Mesendoderm (in vitro differentiated cells): ENCODE measurements around the gene TIGD3.

ENCODE experiments used
- DNase-seq: peaks from one replicate; pipeline ENCODE4 v3.0.0; 2013
- H2AK5ac ChIP-seq: 2 replicates; pipeline ENCODE4 v1.6.1; 2013; ENCODE audit warnings: low read length, inconsistent platforms
- H2BK120ac ChIP-seq: 2 replicates; pipeline ENCODE4 v1.6.1; 2013; ENCODE audit warnings: low read depth, mild to moderate bottlenecking, low read length, moderate library complexity, mixed read lengths
- H2BK15ac ChIP-seq: replicated peaks from 2 replicates; pipeline ENCODE4 v1.6.1; 2013; ENCODE audit warnings: low read depth, mild to moderate bottlenecking, moderate library complexity
- H2BK5ac ChIP-seq: 2 replicates; pipeline ENCODE4 v1.6.1; 2013; ENCODE audit warnings: low read length, inconsistent platforms
- H3K18ac ChIP-seq: 2 replicates; pipeline ENCODE4 v1.6.1; 2013; ENCODE audit warnings: mild to moderate bottlenecking, low read length, mixed read lengths
- H3K23ac ChIP-seq: one replicate; pipeline ENCODE4 v1.6.1; 2013; ENCODE audit warnings: low read length
- H3K27ac ChIP-seq: 2 replicates; pipeline ENCODE4 v1.5.1; 2013; ENCODE audit warnings: low read depth, mild to moderate bottlenecking, inconsistent platforms, low read length, moderate library complexity
- H3K27me3 ChIP-seq: 2 replicates; pipeline ENCODE4 v1.6.1; 2013; ENCODE audit warnings: low read length, control low read depth, mild to moderate bottlenecking, inconsistent platforms; ENCODE audit not compliant: insufficient read depth, poor library complexity
- H3K36me3 ChIP-seq: 2 replicates; pipeline ENCODE4 v1.6.1; 2013; ENCODE audit warnings: low read length, inconsistent platforms; ENCODE audit not compliant: control insufficient read depth, insufficient read depth
- H3K4ac ChIP-seq: one replicate; pipeline ENCODE4 v1.6.1; 2013; ENCODE audit warnings: low read depth, mild to moderate bottlenecking, low read length, moderate library complexity
- H3K4me1 ChIP-seq: 2 replicates; pipeline ENCODE4 v1.6.1; 2013; ENCODE audit warnings: low read depth, low read length, inconsistent platforms; ENCODE audit not compliant: control insufficient read depth
- H3K4me2 ChIP-seq: 2 replicates; pipeline ENCODE4 v1.6.1; 2013; ENCODE audit warnings: low read length
- H3K4me3 ChIP-seq: 2 replicates; pipeline ENCODE4 v1.5.1; 2013; ENCODE audit warnings: mild to moderate bottlenecking, low read length
- H3K56ac ChIP-seq: one replicate; pipeline ENCODE4 v1.6.1; 2013; ENCODE audit warnings: low read length
- H3K79me1 ChIP-seq: 2 replicates; pipeline ENCODE4 v1.6.1; 2013; ENCODE audit warnings: low read length, inconsistent platforms
- H3K79me2 ChIP-seq: 2 replicates; pipeline ENCODE4 v1.6.1; 2013; ENCODE audit warnings: mild to moderate bottlenecking, low read length; ENCODE audit not compliant: control insufficient read depth, insufficient read depth
- H3K9ac ChIP-seq: 2 replicates; pipeline ENCODE4 v1.6.1; 2013; ENCODE audit warnings: low read length, inconsistent platforms
- H4K5ac ChIP-seq: one replicate; pipeline ENCODE4 v1.6.1; 2013; ENCODE audit warnings: low read length
- H4K8ac ChIP-seq: one replicate; pipeline ENCODE4 v1.6.1; 2013; ENCODE audit warnings: low read depth, mild to moderate bottlenecking, control low read depth, low read length, moderate library complexity
- WGBS: extraction: QIAGEN DNeasy Blood & Tissue Kit; methylation state at CpG from one replicate; pipeline ENCODE4 v1.1.7; 2013; ENCODE audit warnings: low lambda C conversion rate, missing lambda C conversion rate; ENCODE audit not compliant: insufficient coverage; ENCODE audit errors: extremely low coverage; 5-methylcytosine and 5-hydroxymethylcytosine counted together

Gene TIGD3

GRCh38 chr11:65390996-65391395 is 36.4 kb downstream of the TIGD3 start:
- peak overlapping the region; percentile 69 for H3K27ac ChIP-seq
- H3K9ac ChIP-seq: peak overlapping the region; percentile 4
- H3K4me1 ChIP-seq: peaks cover 8% of the 10 kb centered on the region
- no peak overlapping the region for H4K5ac ChIP-seq
- no CpG with 5 or more reads among the region's 9 CpGs for WGBS
- no peaks in the 10 kb centered on the region for H3K79me2 ChIP-seq
- DNase-seq: peak; percentile 83
- no peak overlapping the region for H3K4ac ChIP-seq
- H3K27me3 ChIP-seq: no peaks in the 10 kb centered on the region
- H3K23ac ChIP-seq: no peak overlapping the region
- H3K4me3 ChIP-seq: no peak overlapping the region
- H2BK5ac ChIP-seq: no peak overlapping the region
- H4K8ac ChIP-seq: no peak overlapping the region
- H3K79me1 ChIP-seq: peaks cover 9% of the 10 kb centered on the region
- H2BK15ac ChIP-seq: no peak overlapping the region
- no peak overlapping the region for H2AK5ac ChIP-seq
- H3K56ac ChIP-seq: peak overlapping the region; percentile 52
- H2BK120ac ChIP-seq: no peak overlapping the region
- no peak overlapping the region for H3K18ac ChIP-seq
- H3K36me3 ChIP-seq: no peaks in the 10 kb centered on the region
- H3K4me2 ChIP-seq: no peak overlapping the region

GRCh38 chr11:65392186-65392829 is 37.8 kb downstream of the TIGD3 start:
- Histone ChIP-seq H3K4me2 (no peak overlapping the region), H2BK15ac (no peak overlapping the region), H3K4me3 (no peak overlapping the region), H2BK5ac (no peak overlapping the region), H3K4ac (no peak overlapping the region), H2AK5ac (no peak overlapping the region), H3K4me1 (peaks cover 8% of the 10 kb centered on the region), H3K9ac (no peak overlapping the region), H2BK120ac (no peak overlapping the region), H3K23ac (no peak overlapping the region), H3K18ac (no peak overlapping the region), H3K79me2 (no peaks in the 10 kb centered on the region), H3K56ac (no peak overlapping the region), H4K5ac (no peak overlapping the region), H3K27me3 (no peaks in the 10 kb centered on the region), H4K8ac (no peak overlapping the region), H3K36me3 (peaks cover 3% of the 10 kb centered on the region), H3K79me1 (peaks cover 9% of the 10 kb centered on the region), H3K27ac (no peak overlapping the region)
- WGBS: no CpG with 5 or more reads among the region's 13 CpGs
- DNase-seq: no peak

- H3K56ac ChIP-seq: no peak overlapping the region
- no peak overlapping the region for H4K5ac ChIP-seq
- peaks cover 9% of the 10 kb centered on the region for H3K79me1 ChIP-seq
- H2BK5ac ChIP-seq: no peak overlapping the region
- H3K4me3 ChIP-seq: no peak overlapping the region
- no peak overlapping the region for H2AK5ac ChIP-seq
- H3K4ac ChIP-seq: no peak overlapping the region
- WGBS: no CpG with 5 or more reads among the region's 5 CpGs
- no peaks in the 10 kb centered on the region for H3K27me3 ChIP-seq
- no peak overlapping the region for H4K8ac ChIP-seq
- DNase-seq: no peak
- H3K9ac ChIP-seq: no peak overlapping the region
- H3K36me3 ChIP-seq: peaks cover 5% of the 10 kb centered on the region
- no peak overlapping the region for H3K27ac ChIP-seq
- H3K23ac ChIP-seq: no peak overlapping the region
- H2BK15ac ChIP-seq: no peak overlapping the region
- no peak overlapping the region for H3K18ac ChIP-seq
- no peak overlapping the region for H3K4me2 ChIP-seq
- H3K4me1 ChIP-seq: peaks cover 8% of the 10 kb centered on the region
- H2BK120ac ChIP-seq: no peak overlapping the region
- no peaks in the 10 kb centered on the region for H3K79me2 ChIP-seq
Observed at GRCh38 chr11:65392899-65393298, 38.3 kb downstream of the TIGD3 start.

- H3K9ac ChIP-seq: no peak overlapping the region
- peaks cover 9% of the 10 kb centered on the region for H3K36me3 ChIP-seq
- no peak overlapping the region for H2BK5ac ChIP-seq
- no peak overlapping the region for H3K56ac ChIP-seq
- no peak overlapping the region for H2AK5ac ChIP-seq
- no peak overlapping the region for H4K8ac ChIP-seq
- no peak overlapping the region for H4K5ac ChIP-seq
- no peak overlapping the region for H3K4ac ChIP-seq
- H3K79me1 ChIP-seq: peaks cover 9% of the 10 kb centered on the region
- DNase-seq: no peak
- no peak overlapping the region for H3K18ac ChIP-seq
- no peaks in the 10 kb centered on the region for H3K27me3 ChIP-seq
- H3K79me2 ChIP-seq: no peaks in the 10 kb centered on the region
- H2BK120ac ChIP-seq: no peak overlapping the region
- no peak overlapping the region for H3K4me3 ChIP-seq
- H2BK15ac ChIP-seq: no peak overlapping the region
- WGBS: no CpG with 5 or more reads among the region's 17 CpGs
- peaks cover 8% of the 10 kb centered on the region for H3K4me1 ChIP-seq
- peak overlapping the region; percentile 66 for H3K23ac ChIP-seq
- H3K27ac ChIP-seq: no peak overlapping the region
- H3K4me2 ChIP-seq: no peak overlapping the region
Observed at GRCh38 chr11:65393513-65394079, 39.0 kb downstream of the TIGD3 start.

- no peak overlapping the region for H4K8ac ChIP-seq
- no CpG with 5 or more reads among the region's 20 CpGs for WGBS
- H2BK15ac ChIP-seq: no peak overlapping the region
Observed at GRCh38 chr11:65394125-65394536, 39.6 kb downstream of the TIGD3 start.

More at GRCh38 chr11:65394125-65394536, 39.6 kb downstream of the TIGD3 start:
- no peak overlapping the region for H3K9ac ChIP-seq
- H2AK5ac ChIP-seq: no peak overlapping the region
- no peak overlapping the region for H3K4me2 ChIP-seq
- no peak overlapping the region for H2BK5ac ChIP-seq
- no peak overlapping the region for H3K27ac ChIP-seq
- peaks cover 8% of the 10 kb centered on the region for H3K4me1 ChIP-seq
- H3K36me3 ChIP-seq: peaks cover 9% of the 10 kb centered on the region
- H3K4me3 ChIP-seq: no peak overlapping the region
- H2BK120ac ChIP-seq: no peak overlapping the region
- no peak overlapping the region for H3K56ac ChIP-seq
- no peaks in the 10 kb centered on the region for H3K79me2 ChIP-seq
- H3K4ac ChIP-seq: no peak overlapping the region
- no peaks in the 10 kb centered on the region for H3K27me3 ChIP-seq
- no peak overlapping the region for H3K23ac ChIP-seq
- no peak for DNase-seq
- peaks cover 6% of the 10 kb centered on the region for H3K79me1 ChIP-seq
- H3K18ac ChIP-seq: no peak overlapping the region
- H4K5ac ChIP-seq: no peak overlapping the region
